ENCODE data around the gene CDK17.

CDK17 gene

GRCh38 chr12:96257550-96258103, 142.6 kb downstream of the CDK17 start:
- Histone ChIP-seq H2AK5ac (ENCODE audit: low read length) (no peak overlapping the region), H4K8ac (ENCODE audit: low read depth, low read length) (no peak overlapping the region), H3K4me2 (ENCODE audit: low read length) (no peak overlapping the region), H2BK120ac (ENCODE audit: low read depth, low read length) (no peak overlapping the region), H4K5ac (ENCODE audit: low read length) (no peak overlapping the region), H2BK15ac (replicated peaks; ENCODE audit: low read depth) (no peak overlapping the region), H3K79me1 (ENCODE audit: low read length) (peaks cover 8% of the 10 kb centered on the region), H3K4ac (ENCODE audit: low read depth, low read length) (no peak overlapping the region), H3K36me3 (ENCODE audit: control insufficient read depth, insufficient read depth, low read length) (peaks cover 2% of the 10 kb centered on the region), H3K27ac (ENCODE audit: low read depth, low read length) (no peak overlapping the region), H3K23ac (ENCODE audit: low read length) (no peak overlapping the region), H3K79me2 (ENCODE audit: control insufficient read depth, insufficient read depth, low read length) (no peaks in the 10 kb centered on the region), H2BK5ac (ENCODE audit: low read length) (no peak overlapping the region), H3K27me3 (ENCODE audit: insufficient read depth, low read length, poor library complexity) (no peaks in the 10 kb centered on the region), H3K18ac (ENCODE audit: low read length) (no peak overlapping the region), H3K56ac (ENCODE audit: low read length) (no peak overlapping the region), H3K4me3 (ENCODE audit: low read length) (no peak overlapping the region), H3K9ac (ENCODE audit: low read length) (no peak overlapping the region), H3K4me1 (ENCODE audit: control insufficient read depth, low read depth, low read length) (no peaks in the 10 kb centered on the region)
- DNase-seq = no peak
- no CpG with 5 or more reads among the region's 2 CpGs for WGBS (ENCODE audit: extremely low coverage, insufficient coverage, low lambda C conversion rate)

GRCh38 chr12:96256672-96257361, 143.4 kb downstream of the CDK17 start:
- Histone ChIP-seq H3K4me3 (ENCODE audit: low read length) (no peak overlapping the region), H3K9ac (ENCODE audit: low read length) (no peak overlapping the region), H3K4me2 (ENCODE audit: low read length) (no peak overlapping the region), H2AK5ac (ENCODE audit: low read length) (no peak overlapping the region), H3K79me2 (ENCODE audit: control insufficient read depth, insufficient read depth, low read length) (no peaks in the 10 kb centered on the region), H3K27ac (ENCODE audit: low read depth, low read length) (peak overlapping the region; percentile 48), H3K36me3 (ENCODE audit: control insufficient read depth, insufficient read depth, low read length) (peaks cover 2% of the 10 kb centered on the region), H3K4me1 (ENCODE audit: control insufficient read depth, low read depth, low read length) (no peaks in the 10 kb centered on the region), H3K23ac (ENCODE audit: low read length) (no peak overlapping the region), H2BK120ac (ENCODE audit: low read depth, low read length) (no peak overlapping the region), H3K4ac (ENCODE audit: low read depth, low read length) (no peak overlapping the region), H3K79me1 (ENCODE audit: low read length) (peaks cover 8% of the 10 kb centered on the region), H3K27me3 (ENCODE audit: insufficient read depth, low read length, poor library complexity) (no peaks in the 10 kb centered on the region), H2BK5ac (ENCODE audit: low read length) (no peak overlapping the region), H3K56ac (ENCODE audit: low read length) (no peak overlapping the region), H2BK15ac (replicated peaks; ENCODE audit: low read depth) (no peak overlapping the region), H4K8ac (ENCODE audit: low read depth, low read length) (no peak overlapping the region), H3K18ac (ENCODE audit: low read length) (no peak overlapping the region), H4K5ac (ENCODE audit: low read length) (no peak overlapping the region)
- no CpG with 5 or more reads among the region's 7 CpGs for WGBS (ENCODE audit: extremely low coverage, insufficient coverage, low lambda C conversion rate)
- peak; percentile 59 for DNase-seq

DNA sequence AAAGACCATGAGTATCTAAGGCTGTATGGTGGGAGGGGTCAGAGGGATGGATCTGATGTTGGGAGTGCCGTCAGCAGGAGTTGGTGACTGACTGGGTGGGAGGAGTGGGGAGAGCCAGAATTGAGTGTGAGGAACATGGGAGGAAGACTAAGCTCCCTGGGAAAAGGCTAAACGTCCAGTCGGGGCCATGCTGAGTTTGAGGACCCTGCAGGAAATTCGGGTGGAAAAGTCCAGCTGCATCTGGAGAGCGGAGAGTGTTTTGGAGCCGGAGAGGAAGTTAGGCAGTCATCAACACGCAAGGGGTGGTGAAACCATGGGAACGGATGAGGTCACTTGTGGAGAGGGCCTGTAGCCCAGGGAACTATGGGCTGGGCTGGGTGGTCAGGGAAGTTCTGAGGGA, 145.2 kb downstream of the CDK17 start:
- no peak overlapping the region for H3K18ac ChIP-seq (ENCODE audit: low read length)

GRCh38 chr12:96250119-96250685, 150.0 kb downstream of the CDK17 start:
- H2BK120ac ChIP-seq (ENCODE audit: low read depth, low read length) = no peak overlapping the region
- H4K5ac ChIP-seq (ENCODE audit: low read length) = no peak overlapping the region
- no peaks in the 10 kb centered on the region for H3K79me2 ChIP-seq (ENCODE audit: control insufficient read depth, insufficient read depth, low read length)
- WGBS (ENCODE audit: extremely low coverage, insufficient coverage, low lambda C conversion rate) = no CpG with 5 or more reads among the region's 7 CpGs
- H4K8ac ChIP-seq (ENCODE audit: low read depth, low read length) = no peak overlapping the region
- no peak overlapping the region for H2AK5ac ChIP-seq (ENCODE audit: low read length)
- H3K56ac ChIP-seq (ENCODE audit: low read length) = no peak overlapping the region
- peaks cover 2% of the 10 kb centered on the region for H3K79me1 ChIP-seq (ENCODE audit: low read length)
- no peaks in the 10 kb centered on the region for H3K27me3 ChIP-seq (ENCODE audit: insufficient read depth, low read length, poor library complexity)
- no peak overlapping the region for H2BK5ac ChIP-seq (ENCODE audit: low read length)
- no peak overlapping the region for H3K4me2 ChIP-seq (ENCODE audit: low read length)
- H3K4me1 ChIP-seq (ENCODE audit: control insufficient read depth, low read depth, low read length) = no peaks in the 10 kb centered on the region
- H3K9ac ChIP-seq (ENCODE audit: low read length) = no peak overlapping the region
- H3K18ac ChIP-seq (ENCODE audit: low read length) = no peak overlapping the region
- no peak overlapping the region for H3K23ac ChIP-seq (ENCODE audit: low read length)
- H3K36me3 ChIP-seq (ENCODE audit: control insufficient read depth, insufficient read depth, low read length) = peaks cover 3% of the 10 kb centered on the region
- no peak overlapping the region for H3K4ac ChIP-seq (ENCODE audit: low read depth, low read length)
- DNase-seq = no peak
- no peak overlapping the region for H3K4me3 ChIP-seq (ENCODE audit: low read length)
- H2BK15ac ChIP-seq (replicated peaks; ENCODE audit: low read depth) = no peak overlapping the region
- no peak overlapping the region for H3K27ac ChIP-seq (ENCODE audit: low read depth, low read length)

More for the DNA sequence above, 145.2 kb downstream of the CDK17 start:
- Histone ChIP-seq H3K56ac (ENCODE audit: low read length) (no peak overlapping the region), H3K36me3 (ENCODE audit: control insufficient read depth, insufficient read depth, low read length) (no peaks in the 10 kb centered on the region), H3K79me1 (ENCODE audit: low read length) (peaks cover 8% of the 10 kb centered on the region), H3K27ac (ENCODE audit: low read depth, low read length) (no peak overlapping the region), H3K4me3 (ENCODE audit: low read length) (no peak overlapping the region), H3K4ac (ENCODE audit: low read depth, low read length) (no peak overlapping the region), H3K23ac (ENCODE audit: low read length) (no peak overlapping the region), H3K4me1 (ENCODE audit: control insufficient read depth, low read depth, low read length) (no peaks in the 10 kb centered on the region), H3K79me2 (ENCODE audit: control insufficient read depth, insufficient read depth, low read length) (no peaks in the 10 kb centered on the region), H3K9ac (ENCODE audit: low read length) (no peak overlapping the region), H2BK120ac (ENCODE audit: low read depth, low read length) (no peak overlapping the region), H2BK15ac (replicated peaks; ENCODE audit: low read depth) (no peak overlapping the region), H3K27me3 (ENCODE audit: insufficient read depth, low read length, poor library complexity) (no peaks in the 10 kb centered on the region), H2BK5ac (ENCODE audit: low read length) (no peak overlapping the region), H2AK5ac (ENCODE audit: low read length) (no peak overlapping the region), H4K5ac (ENCODE audit: low read length) (no peak overlapping the region), H4K8ac (ENCODE audit: low read depth, low read length) (no peak overlapping the region), H3K4me2 (ENCODE audit: low read length) (no peak overlapping the region)
- WGBS (ENCODE audit: extremely low coverage, insufficient coverage, low lambda C conversion rate) = no CpG with 5 or more reads among the region's 8 CpGs
- peak; percentile 63 for DNase-seq

DNA sequence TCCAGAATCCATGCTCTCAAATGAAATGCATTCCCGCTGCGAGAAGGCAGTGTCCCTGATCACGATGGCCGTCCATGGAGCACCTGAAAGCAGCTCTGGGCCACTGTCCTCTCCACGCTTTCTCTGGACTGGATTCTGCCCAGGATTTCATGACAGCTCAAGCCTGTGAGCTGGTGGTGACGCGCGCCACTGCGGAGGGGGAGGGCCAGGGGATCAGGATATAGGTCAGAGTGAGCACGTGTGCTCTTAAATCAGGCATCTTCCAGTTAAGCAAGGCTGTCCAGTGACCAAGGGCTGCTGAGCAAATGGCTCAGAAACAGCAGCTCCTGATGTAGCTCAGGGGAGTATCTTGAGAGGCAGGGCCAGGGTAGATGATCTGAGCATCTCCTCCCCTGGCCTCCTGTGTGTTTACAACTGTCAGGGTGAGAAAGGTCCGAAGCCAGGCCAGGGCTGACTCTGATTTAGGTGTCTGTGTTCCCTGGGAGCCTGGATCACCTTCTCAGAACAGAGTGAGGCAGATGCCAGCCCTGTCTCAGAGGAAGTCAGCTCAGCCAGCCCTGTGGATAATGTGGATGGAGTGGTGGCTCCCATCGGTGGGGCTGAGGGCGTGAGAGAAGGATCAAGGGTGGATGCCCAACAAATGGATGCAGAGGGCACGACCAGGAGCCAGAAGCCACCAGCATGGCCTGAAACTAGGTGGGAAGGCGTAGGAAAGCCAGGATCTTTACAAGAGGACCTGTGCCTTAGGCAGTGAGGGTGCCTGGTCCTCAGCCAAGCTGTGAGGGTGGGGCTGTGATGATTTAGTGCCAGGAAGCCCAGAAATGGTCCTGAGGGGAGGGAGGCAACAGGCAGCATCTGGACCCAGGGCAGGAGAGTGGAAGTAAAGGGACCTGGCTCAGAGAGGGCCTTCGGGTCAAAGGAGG, 150.8 kb downstream of the CDK17 start:
- Histone ChIP-seq H3K9ac (ENCODE audit: low read length) (no peak overlapping the region), H4K5ac (ENCODE audit: low read length) (no peak overlapping the region), H3K4me3 (ENCODE audit: low read length) (no peak overlapping the region), H3K79me2 (ENCODE audit: control insufficient read depth, insufficient read depth, low read length) (no peaks in the 10 kb centered on the region), H3K36me3 (ENCODE audit: control insufficient read depth, insufficient read depth, low read length) (peaks cover 3% of the 10 kb centered on the region), H3K18ac (ENCODE audit: low read length) (no peak overlapping the region), H3K4ac (ENCODE audit: low read depth, low read length) (no peak overlapping the region), H3K23ac (ENCODE audit: low read length) (no peak overlapping the region), H3K27me3 (ENCODE audit: insufficient read depth, low read length, poor library complexity) (no peaks in the 10 kb centered on the region), H3K56ac (ENCODE audit: low read length) (no peak overlapping the region), H2BK15ac (replicated peaks; ENCODE audit: low read depth) (no peak overlapping the region), H3K4me2 (ENCODE audit: low read length) (no peak overlapping the region), H2BK120ac (ENCODE audit: low read depth, low read length) (no peak overlapping the region), H3K27ac (ENCODE audit: low read depth, low read length) (no peak overlapping the region), H2AK5ac (ENCODE audit: low read length) (no peak overlapping the region), H3K4me1 (ENCODE audit: control insufficient read depth, low read depth, low read length) (no peaks in the 10 kb centered on the region), H3K79me1 (ENCODE audit: low read length) (no peaks in the 10 kb centered on the region), H2BK5ac (ENCODE audit: low read length) (no peak overlapping the region), H4K8ac (ENCODE audit: low read depth, low read length) (no peak overlapping the region)
- no CpG with 5 or more reads among the region's 16 CpGs for WGBS (ENCODE audit: extremely low coverage, insufficient coverage, low lambda C conversion rate)
- no peak for DNase-seq

All from mesendoderm (in vitro differentiated cells).